Measurements from ENCODE around the gene AP4M1.

- TF ChIP-seq, protein P1, sequence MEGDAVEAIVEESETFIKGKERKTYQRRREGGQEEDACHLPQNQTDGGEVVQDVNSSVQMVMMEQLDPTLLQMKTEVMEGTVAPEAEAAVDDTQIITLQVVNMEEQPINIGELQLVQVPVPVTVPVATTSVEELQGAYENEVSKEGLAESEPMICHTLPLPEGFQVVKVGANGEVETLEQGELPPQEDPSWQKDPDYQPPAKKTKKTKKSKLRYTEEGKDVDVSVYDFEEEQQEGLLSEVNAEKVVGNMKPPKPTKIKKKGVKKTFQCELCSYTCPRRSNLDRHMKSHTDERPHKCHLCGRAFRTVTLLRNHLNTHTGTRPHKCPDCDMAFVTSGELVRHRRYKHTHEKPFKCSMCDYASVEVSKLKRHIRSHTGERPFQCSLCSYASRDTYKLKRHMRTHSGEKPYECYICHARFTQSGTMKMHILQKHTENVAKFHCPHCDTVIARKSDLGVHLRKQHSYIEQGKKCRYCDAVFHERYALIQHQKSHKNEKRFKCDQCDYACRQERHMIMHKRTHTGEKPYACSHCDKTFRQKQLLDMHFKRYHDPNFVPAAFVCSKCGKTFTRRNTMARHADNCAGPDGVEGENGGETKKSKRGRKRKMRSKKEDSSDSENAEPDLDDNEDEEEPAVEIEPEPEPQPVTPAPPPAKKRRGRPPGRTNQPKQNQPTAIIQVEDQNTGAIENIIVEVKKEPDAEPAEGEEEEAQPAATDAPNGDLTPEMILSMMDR (IDR thresholded peaks at IDR 0.05) = no peak
- TF ChIP-seq POLR2AphosphoS5 (IDR thresholded peaks at IDR 0.05) = no peak
- no peak for TF ChIP-seq POLR2A (IDR thresholded peaks at IDR 0.05)
These were observed 29.0 kb upstream of the AP4M1 start for GRCh38 chr7:100072462-100072861.
